ENCODE measurements around the gene SLC25A51.

DNA sequence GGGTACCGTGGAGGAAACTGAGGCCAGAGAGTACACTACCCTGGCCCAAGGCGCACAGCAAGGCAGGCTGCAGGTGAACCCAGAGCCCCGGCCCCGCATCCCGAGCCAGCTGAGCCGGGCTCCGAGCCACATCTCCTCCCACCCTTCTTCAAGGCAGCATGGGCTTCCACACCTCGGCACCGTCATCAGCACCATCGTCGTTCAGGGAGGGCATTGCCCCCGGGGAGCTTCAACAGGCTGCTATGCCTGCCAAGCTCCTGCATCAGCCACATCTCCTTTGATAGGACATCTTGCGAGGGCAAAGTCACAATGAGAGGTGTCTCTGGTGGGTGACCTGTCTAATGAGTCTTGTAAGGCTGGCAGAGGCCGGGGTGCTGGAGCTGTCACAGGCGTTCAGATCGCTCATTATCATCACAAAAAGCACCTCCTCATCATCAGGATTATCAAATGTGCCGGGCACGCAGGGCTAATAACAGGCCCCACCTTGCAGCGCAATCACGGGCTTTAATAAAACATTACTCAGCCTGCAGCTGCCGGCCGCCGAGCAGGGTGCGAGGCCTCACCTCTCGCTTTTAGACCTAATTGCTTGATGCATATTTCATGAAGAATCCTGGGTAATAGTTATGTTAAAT is 20.0 kb upstream of the SLC25A51 start:
- TF ChIP-seq, protein P1, sequence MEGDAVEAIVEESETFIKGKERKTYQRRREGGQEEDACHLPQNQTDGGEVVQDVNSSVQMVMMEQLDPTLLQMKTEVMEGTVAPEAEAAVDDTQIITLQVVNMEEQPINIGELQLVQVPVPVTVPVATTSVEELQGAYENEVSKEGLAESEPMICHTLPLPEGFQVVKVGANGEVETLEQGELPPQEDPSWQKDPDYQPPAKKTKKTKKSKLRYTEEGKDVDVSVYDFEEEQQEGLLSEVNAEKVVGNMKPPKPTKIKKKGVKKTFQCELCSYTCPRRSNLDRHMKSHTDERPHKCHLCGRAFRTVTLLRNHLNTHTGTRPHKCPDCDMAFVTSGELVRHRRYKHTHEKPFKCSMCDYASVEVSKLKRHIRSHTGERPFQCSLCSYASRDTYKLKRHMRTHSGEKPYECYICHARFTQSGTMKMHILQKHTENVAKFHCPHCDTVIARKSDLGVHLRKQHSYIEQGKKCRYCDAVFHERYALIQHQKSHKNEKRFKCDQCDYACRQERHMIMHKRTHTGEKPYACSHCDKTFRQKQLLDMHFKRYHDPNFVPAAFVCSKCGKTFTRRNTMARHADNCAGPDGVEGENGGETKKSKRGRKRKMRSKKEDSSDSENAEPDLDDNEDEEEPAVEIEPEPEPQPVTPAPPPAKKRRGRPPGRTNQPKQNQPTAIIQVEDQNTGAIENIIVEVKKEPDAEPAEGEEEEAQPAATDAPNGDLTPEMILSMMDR (conservative IDR thresholded peaks at IDR 0.05; ENCODE audit: low read depth, low read length) = no peak
- TF ChIP-seq EZH2 (IDR thresholded peaks at IDR 0.05; ENCODE audit: borderline replicate concordance, low read depth, low read length, poor library complexity, severe bottlenecking) = no peak

All from A673 (cell line).